VCaP (cell line): ENCODE data around the gene HSD17B7.
"Not testable (repeated sequence)": the region's sequence is repeated elsewhere in the genome, so short reads cannot be mapped to it uniquely, and the experiment has no call there.

Experiments used
- H3K27ac ChIP-seq: fragments of 450-650 bp; 2 replicates; pipeline ENCODE4 v1.5.1; 2017
- TF ChIP-seq, protein P1 (sequence below): fragments of 450-650 bp; conservative IDR thresholded peaks from 2 replicates; pipeline ENCODE4 v1.5.1; 2017; ENCODE audit warnings: mild to moderate bottlenecking, moderate library complexity

Gene HSD17B7

GRCh38 chr1:162756523-162756922 lies 34.0 kb upstream of the HSD17B7 start:
- TF ChIP-seq, protein P1, sequence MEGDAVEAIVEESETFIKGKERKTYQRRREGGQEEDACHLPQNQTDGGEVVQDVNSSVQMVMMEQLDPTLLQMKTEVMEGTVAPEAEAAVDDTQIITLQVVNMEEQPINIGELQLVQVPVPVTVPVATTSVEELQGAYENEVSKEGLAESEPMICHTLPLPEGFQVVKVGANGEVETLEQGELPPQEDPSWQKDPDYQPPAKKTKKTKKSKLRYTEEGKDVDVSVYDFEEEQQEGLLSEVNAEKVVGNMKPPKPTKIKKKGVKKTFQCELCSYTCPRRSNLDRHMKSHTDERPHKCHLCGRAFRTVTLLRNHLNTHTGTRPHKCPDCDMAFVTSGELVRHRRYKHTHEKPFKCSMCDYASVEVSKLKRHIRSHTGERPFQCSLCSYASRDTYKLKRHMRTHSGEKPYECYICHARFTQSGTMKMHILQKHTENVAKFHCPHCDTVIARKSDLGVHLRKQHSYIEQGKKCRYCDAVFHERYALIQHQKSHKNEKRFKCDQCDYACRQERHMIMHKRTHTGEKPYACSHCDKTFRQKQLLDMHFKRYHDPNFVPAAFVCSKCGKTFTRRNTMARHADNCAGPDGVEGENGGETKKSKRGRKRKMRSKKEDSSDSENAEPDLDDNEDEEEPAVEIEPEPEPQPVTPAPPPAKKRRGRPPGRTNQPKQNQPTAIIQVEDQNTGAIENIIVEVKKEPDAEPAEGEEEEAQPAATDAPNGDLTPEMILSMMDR = no peak
- H3K27ac ChIP-seq = no peak overlapping the region

DNA sequence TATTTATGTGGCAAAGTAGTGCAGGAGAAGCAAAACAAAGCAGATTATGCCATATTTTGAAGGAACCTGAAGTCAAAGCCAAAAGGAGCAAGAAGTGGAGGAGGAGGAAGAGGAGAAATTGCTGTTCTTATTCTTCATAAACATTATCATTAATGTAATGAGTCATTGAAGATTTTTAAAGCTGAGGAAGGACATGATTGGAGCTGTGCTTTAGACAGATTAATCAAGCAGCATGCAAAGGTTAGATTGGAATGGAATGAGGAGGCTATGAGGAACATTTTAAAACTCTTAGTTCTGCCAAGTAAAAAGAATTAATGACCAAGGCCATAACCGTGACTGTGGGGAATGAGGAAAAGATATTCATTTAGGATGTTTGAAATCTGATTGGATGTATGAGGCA lies 33.0 kb upstream of the HSD17B7 start:
- TF ChIP-seq, protein P1 = no peak
- H3K27ac ChIP-seq = no peak overlapping the region

DNA sequence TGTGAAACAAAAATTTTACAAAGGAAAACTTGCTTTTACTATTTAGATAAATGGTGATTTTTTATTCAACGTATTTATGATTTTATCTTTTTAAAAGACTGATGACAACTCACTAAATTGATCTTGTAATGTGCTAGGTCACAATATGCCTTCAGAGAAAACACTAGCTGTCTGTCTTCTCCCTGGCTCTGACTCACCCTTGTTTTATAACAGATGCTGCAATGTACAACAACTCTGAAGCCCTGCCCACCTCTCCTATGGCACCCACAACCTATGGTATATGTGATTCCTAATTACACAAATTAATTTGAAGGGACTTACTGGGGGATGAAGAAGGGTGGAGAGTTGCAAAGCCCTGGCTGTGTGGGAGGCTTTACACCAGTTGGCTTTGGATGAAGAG lies 24.7 kb upstream of the HSD17B7 start:
- TF ChIP-seq, protein P1 = no peak
- H3K27ac ChIP-seq = no peak overlapping the region

DNA sequence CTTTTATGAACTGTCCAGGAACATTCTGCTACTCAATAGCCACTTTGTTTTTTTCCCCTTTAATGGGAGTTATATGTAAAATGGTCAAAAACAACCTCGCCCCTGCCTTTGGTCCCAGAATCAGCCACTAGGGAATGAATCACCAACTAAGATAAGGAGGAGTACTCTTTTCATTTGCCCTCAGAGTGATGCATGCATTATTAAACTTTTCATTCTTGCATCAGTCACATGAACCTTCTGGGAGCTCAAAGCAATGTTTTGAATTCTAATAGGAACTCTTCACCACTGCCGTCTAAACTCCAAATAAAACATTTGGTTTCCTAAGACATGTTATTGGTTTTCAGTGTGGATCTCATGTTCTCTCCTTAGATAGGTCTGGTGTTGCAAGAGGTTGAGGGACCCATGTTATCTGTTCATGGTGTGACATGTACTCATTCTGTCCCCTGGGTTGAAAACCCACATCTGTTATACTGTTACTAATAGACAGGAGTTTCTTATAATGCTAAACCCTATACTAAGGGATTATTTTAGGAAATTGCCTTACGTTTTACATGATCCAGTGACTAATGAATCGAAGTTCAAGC lies 17.8 kb upstream of the HSD17B7 start:
- H3K27ac ChIP-seq = no peak overlapping the region
- TF ChIP-seq, protein P1 = no peak

DNA sequence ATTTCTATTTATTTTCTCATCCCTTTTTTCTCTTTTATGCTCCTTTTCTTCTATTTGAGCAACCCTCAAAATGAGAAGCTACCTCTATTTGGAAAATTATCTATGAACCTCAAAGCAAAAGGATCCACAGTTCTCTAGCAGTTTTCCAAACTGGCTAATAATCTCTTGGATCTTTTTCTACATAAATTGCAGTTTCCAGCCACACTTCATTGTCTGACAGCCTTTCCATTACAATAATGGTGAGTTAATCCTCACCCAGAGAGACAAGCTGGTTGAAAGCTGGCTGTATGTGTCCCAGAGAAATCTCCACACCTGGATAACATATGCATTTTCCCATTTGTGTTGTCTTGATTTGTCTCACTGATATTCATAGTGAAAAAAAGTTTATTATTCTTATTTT lies 16.5 kb upstream of the HSD17B7 start:
- H3K27ac ChIP-seq = no peak overlapping the region
- TF ChIP-seq, protein P1 = no peak

- TF ChIP-seq, protein P1 = no peak
- H3K27ac ChIP-seq = no peak overlapping the region
Observed at GRCh38 chr1:162779043-162779442, 11.5 kb upstream of the HSD17B7 start.

DNA sequence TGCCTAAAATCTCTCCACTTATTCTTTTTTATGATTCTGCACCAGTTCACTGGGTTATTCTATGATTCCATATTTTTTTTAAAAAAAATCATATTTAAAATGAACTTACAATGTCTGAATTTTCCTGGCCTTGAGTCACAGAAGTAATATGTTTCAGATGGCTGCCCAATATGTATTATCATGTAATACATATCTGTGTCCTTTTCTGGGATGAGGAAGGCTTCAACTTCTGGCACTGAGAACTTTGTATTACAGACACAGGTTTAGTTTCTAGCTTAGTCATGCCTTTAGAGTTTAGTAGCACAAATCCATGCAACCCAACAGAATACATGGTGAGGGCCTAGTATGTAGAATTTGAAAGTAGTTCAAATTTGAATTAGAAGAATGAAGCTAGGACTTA lies 7.8 kb upstream of the HSD17B7 start:
- TF ChIP-seq, protein P1 = no peak
- no peak overlapping the region for H3K27ac ChIP-seq

- H3K27ac ChIP-seq = not testable (repeated sequence)
Observed at GRCh38 chr1:162784926-162785325, 5.6 kb upstream of the HSD17B7 start.

- not testable (repeated sequence) for H3K27ac ChIP-seq
Observed at GRCh38 chr1:162788783-162789182, 1.7 kb upstream of the HSD17B7 start.

- not testable (repeated sequence) for H3K27ac ChIP-seq
Observed at GRCh38 chr1:162790985-162791357, 469 bp downstream of the HSD17B7 start.

- H3K27ac ChIP-seq = not testable (repeated sequence)
Observed at GRCh38 chr1:162794284-162794683, 3.8 kb downstream of the HSD17B7 start.

GRCh38 chr1:162796617-162797279 lies 6.2 kb downstream of the HSD17B7 start:
- not testable (repeated sequence) for H3K27ac ChIP-seq
